OCI-LY3 (cell line): Measurements from ENCODE around the gene SEMA3C.

Experiments used
- H2AFZ ChIP-seq: fragments of 200-600, 300-600 bp; shearing (Covaris generic); 2 replicates; pipeline ENCODE4 v1.6.0; 2014; ENCODE audit warnings: antibody characterized with exemption, low read depth, low read length
- H3K27ac ChIP-seq: fragments of 200-600, 300-600 bp; sonication (generic); 2 replicates; pipeline ENCODE4 v1.5.1; 2014; ENCODE audit warnings: mild to moderate bottlenecking, low read length, moderate library complexity, mixed read lengths
- H3K27me3 ChIP-seq: fragments of 200-600, 300-600 bp; sonication (generic); 2 replicates; pipeline ENCODE4 v1.6.1; 2014; ENCODE audit warnings: low read depth, low read length, mixed read lengths
- H3K36me3 ChIP-seq: fragments of 200-600, 300-600 bp; sonication (generic); replicated peaks from 2 replicates; pipeline ENCODE3; 2014; ENCODE audit warnings: low read depth, low read length, mixed read lengths
- H3K4me1 ChIP-seq: fragments of 300-600, 200-600 bp; sonication (generic); 2 replicates; pipeline ENCODE4 v1.6.1; 2014; ENCODE audit warnings: low read length, mixed read lengths
- H3K4me2 ChIP-seq: fragments of 200-600, 300-600 bp; sonication (generic); 2 replicates; pipeline ENCODE4 v1.6.1; 2014; ENCODE audit warnings: low read length, mixed read lengths
- H3K4me3 ChIP-seq: fragments of 300-600, 200-600 bp; sonication (generic); 2 replicates; pipeline ENCODE4 v1.5.1; 2014; ENCODE audit warnings: antibody characterized with exemption, mild to moderate bottlenecking, low read length, moderate library complexity
- H3K79me2 ChIP-seq: fragments of 300-600, 200-600 bp; shearing (Covaris generic); 2 replicates; pipeline ENCODE4 v1.6.1; 2014; ENCODE audit warnings: mild to moderate bottlenecking, low read length, mixed read lengths
- H3K9ac ChIP-seq: fragments of 300-600, 200-600 bp; shearing (Covaris generic); 2 replicates; pipeline ENCODE4 v1.6.0; 2014; ENCODE audit warnings: mild to moderate bottlenecking, low read length, moderate library complexity
- H3K9me3 ChIP-seq: fragments of 200-600, 300-600 bp; shearing (Covaris generic); 2 replicates; pipeline ENCODE4 v1.6.1; 2014; ENCODE audit warnings: low read length, mixed read lengths; ENCODE audit not compliant: insufficient read depth
- H4K20me1 ChIP-seq: fragments of 200-600, 300-600 bp; sonication (generic); 2 replicates; pipeline ENCODE4 v1.6.1; 2016; ENCODE audit warnings: low read length, mixed read lengths; ENCODE audit not compliant: insufficient read depth
- CTCF ChIP-seq: fragments of 200-600, 300-600 bp; sonication (generic); IDR thresholded peaks from 2 replicates; pipeline ENCODE4 v1.5.1; 2014; ENCODE audit warnings: antibody characterized with exemption, low read length, low read depth
- EZH2phosphoT487 ChIP-seq: fragments of 200-600 bp; shearing (Covaris generic); IDR thresholded peaks from 2 replicates; pipeline ENCODE4 v1.6.1; 2018; ENCODE audit warnings: antibody characterized with exemption, mixed run types, low read depth

The SEMA3C gene

GRCh38 chr7:80839855-80840254 lies 79.0 kb downstream of the SEMA3C start:
- no peak overlapping the region for H3K4me3 ChIP-seq
- H4K20me1 ChIP-seq = no peaks in the 10 kb centered on the region
- no peaks in the 10 kb centered on the region for H3K9me3 ChIP-seq
- H3K27me3 ChIP-seq = no peaks in the 10 kb centered on the region
- H3K9ac ChIP-seq = no peak overlapping the region
- TF ChIP-seq EZH2phosphoT487 = no peak
- TF ChIP-seq CTCF = no peak
- no peak overlapping the region for H3K27ac ChIP-seq
- no peaks in the 10 kb centered on the region for H3K36me3 ChIP-seq
- H3K79me2 ChIP-seq = no peaks in the 10 kb centered on the region
- H3K4me1 ChIP-seq = peaks cover 22% of the 10 kb centered on the region
- no peak overlapping the region for H3K4me2 ChIP-seq
- no peak overlapping the region for H2AFZ ChIP-seq

GRCh38 chr7:80838643-80839042 lies 80.2 kb downstream of the SEMA3C start:
- no peak for TF ChIP-seq EZH2phosphoT487
- no peak for TF ChIP-seq CTCF
- Histone ChIP-seq H3K79me2 (no peaks in the 10 kb centered on the region), H3K27ac (no peak overlapping the region), H3K4me3 (no peak overlapping the region), H4K20me1 (no peaks in the 10 kb centered on the region), H3K4me1 (peaks cover 22% of the 10 kb centered on the region), H3K9me3 (no peaks in the 10 kb centered on the region), H2AFZ (no peak overlapping the region), H3K9ac (no peak overlapping the region), H3K27me3 (no peaks in the 10 kb centered on the region), H3K36me3 (no peaks in the 10 kb centered on the region), H3K4me2 (no peak overlapping the region)

GRCh38 chr7:80837345-80837744 lies 81.5 kb downstream of the SEMA3C start:
- Histone ChIP-seq H3K9me3 (no peaks in the 10 kb centered on the region), H3K79me2 (no peaks in the 10 kb centered on the region), H4K20me1 (no peaks in the 10 kb centered on the region), H3K4me1 (peaks cover 11% of the 10 kb centered on the region), H3K27ac (no peak overlapping the region), H3K27me3 (no peaks in the 10 kb centered on the region), H3K4me2 (no peak overlapping the region), H3K4me3 (no peak overlapping the region), H3K36me3 (no peaks in the 10 kb centered on the region), H3K9ac (no peak overlapping the region), H2AFZ (no peak overlapping the region)
- TF ChIP-seq EZH2phosphoT487 (no peak), CTCF (no peak)

- TF ChIP-seq EZH2phosphoT487 = no peak
- TF ChIP-seq CTCF = no peak
- H3K27me3 ChIP-seq = no peaks in the 10 kb centered on the region
Measured at GRCh38 chr7:80835251-80835650, 83.6 kb downstream of the SEMA3C start.

More at GRCh38 chr7:80835251-80835650, 83.6 kb downstream of the SEMA3C start:
- Histone ChIP-seq H3K79me2 (no peaks in the 10 kb centered on the region), H3K27ac (no peak overlapping the region), H3K4me1 (peaks cover 4% of the 10 kb centered on the region), H3K9ac (no peak overlapping the region), H3K4me2 (no peak overlapping the region), H3K36me3 (no peaks in the 10 kb centered on the region), H2AFZ (no peak overlapping the region), H3K4me3 (no peak overlapping the region), H3K9me3 (no peaks in the 10 kb centered on the region), H4K20me1 (no peaks in the 10 kb centered on the region)
